CD8-positive, alpha-beta memory T cell (primary cell): ENCODE results near the gene TNFSF8. TPM values are rescaled to one million over a fixed set of nuclear protein-coding genes. Genes with fewer than 3 reads are reported as not detected.
A peak's percentile ranks its signal among the peaks of the same experiment; 100 is the strongest.

ENCODE experiments used
- CTCF ChIA-PET: fragments of 350-600 bp; sonication (Branson Sonifier 250); formaldehyde crosslinking; loops from one replicate; lab custom pipeline; 2021; ENCODE audit warnings: antibody characterized with exemption; lab: Charles Lee
- POLR2A ChIA-PET: fragments of 350-600 bp; sonication (Branson Sonifier 250); formaldehyde crosslinking; loops from one replicate; lab custom pipeline; 2021; ENCODE audit warnings: antibody characterized with exemption; lab: Charles Lee
- DNase-seq, 5 donors: peaks; one replicate each; pipeline versions ENCODE4 v3.0.0 to v3.0.0-alpha.2; 2020 to 2022; ENCODE audit warnings: mixed read lengths in 1 of 5
- H3K27ac ChIP-seq: one replicate; pipeline ENCODE4 v1.7.0; 2013; ENCODE audit warnings: low read depth, mild to moderate bottlenecking, low read length, moderate library complexity
- H3K27me3 ChIP-seq: 2 replicates; pipeline ENCODE4 v1.7.0; 2013; ENCODE audit warnings: low read length, mild to moderate bottlenecking; ENCODE audit not compliant: insufficient read depth, poor library complexity, severe bottlenecking
- H3K36me3 ChIP-seq: 2 replicates; pipeline ENCODE4 v1.7.0; 2013; ENCODE audit warnings: mild to moderate bottlenecking, low read length, moderate library complexity; ENCODE audit not compliant: insufficient read depth
- H3K4me1 ChIP-seq: 2 replicates; pipeline ENCODE4 v1.7.0; 2013; ENCODE audit warnings: mild to moderate bottlenecking, low read length, moderate library complexity; ENCODE audit not compliant: insufficient read depth
- H3K4me3 ChIP-seq: 2 replicates; pipeline ENCODE4 v1.7.0; 2013; ENCODE audit warnings: mild to moderate bottlenecking, low read length
- H3K9me3 ChIP-seq: 2 replicates; pipeline ENCODE4 v1.7.0; 2013; ENCODE audit warnings: mild to moderate bottlenecking, low read length
- H3K27ac Mint-ChIP-seq, 8 donors: one replicate each; pipeline ENCODE4 v1.8.0; 2020 to 2021; ENCODE audit warnings: mixed read lengths in 8 of 8, mild to moderate bottlenecking in 6 of 8, inconsistent platforms in 3 of 8, moderate library complexity in 3 of 8
- H3K27me3 Mint-ChIP-seq, 2 donors: one replicate each; pipeline ENCODE4 v1.8.0; 2020 to 2021; ENCODE audit warnings: mixed read lengths in 2 of 2, mild to moderate bottlenecking in 1 of 2, moderate library complexity in 1 of 2
- H3K36me3 Mint-ChIP-seq, 3 donors: one replicate each; pipeline ENCODE4 v1.8.0; 2020 to 2021; ENCODE audit warnings: mixed read lengths in 3 of 3, inconsistent platforms in 1 of 3, mild to moderate bottlenecking in 1 of 3
- H3K4me1 Mint-ChIP-seq, 3 donors: one replicate each; pipeline ENCODE4 v1.8.0; 2020 to 2021; ENCODE audit warnings: mixed read lengths in 3 of 3, inconsistent platforms in 1 of 3, mild to moderate bottlenecking in 1 of 3
- H3K4me3 Mint-ChIP-seq, 7 donors: one replicate each; pipeline ENCODE4 v1.8.0; 2020 to 2021; ENCODE audit warnings: mixed read lengths in 7 of 7, mild to moderate bottlenecking in 6 of 7, moderate library complexity in 4 of 7, inconsistent platforms in 2 of 7
- H3K9me3 Mint-ChIP-seq, 5 donors: one replicate each; pipeline ENCODE4 v1.8.0; 2020 to 2022; ENCODE audit warnings: mixed read lengths in 5 of 5, mild to moderate bottlenecking in 3 of 5, moderate library complexity in 2 of 5, inconsistent platforms in 1 of 5
- polyA plus RNA-seq: library from polyadenylated mRNA; unstranded; fragments of 300-500 nt; fragmentation: Illumina TruSeq; gene quantifications from one replicate; pipeline ENCODE4 v1.2.3, GENCODE V29; 2021
- total RNA-seq, 2 experiments: library from RNA; stranded (reverse); gene quantifications; one replicate each; pipeline ENCODE4 v1.2.3, GENCODE V29; 2021

Gene TNFSF8
- total and polyA plus RNA-seq, 3 experiments from 2014 or later: 72.6 to 83.6 (median 73.2) TPM

- peak in 4 of 5 donors; percentile 6 to 55 (median 28) for DNase-seq
- no peak overlapping the region for H3K27ac ChIP-seq
- peak overlapping the region in 6 of 7 donors; percentile 23 to 83 (median 74) for H3K4me3 Mint-ChIP-seq
- ChIA-PET POLR2A (interaction anchor here (0.8 to 1.5 kb wide), 2 partner anchors 22 to 168 kb away, joined by 3 to 5 read pairs; no protein-coding TSS in a partner anchor), CTCF (interaction anchor here (0.6 to 8.6 kb wide), 38 partner anchors 9 to 537 kb away, joined by 3 to 85 read pairs (median 5); partner anchors contain the start of genes TEX48 and TNFSF8)
- peaks cover 24 to 71% (median 25%) of the 10 kb centered on the region in 3 donors for H3K36me3 Mint-ChIP-seq
- no peaks in the 10 kb centered on the region for H3K9me3 ChIP-seq
- peaks cover 27% of the 10 kb centered on the region for H3K36me3 ChIP-seq
- no peaks in the 10 kb centered on the region for H3K27me3 ChIP-seq
- H3K27ac Mint-ChIP-seq: peak overlapping the region; percentile 80 to 96 (median 92)
- peaks cover 90% of the 10 kb centered on the region for H3K4me1 ChIP-seq
- H3K9me3 Mint-ChIP-seq: no peaks in the 10 kb centered on the region
- H3K4me3 ChIP-seq: peak overlapping the region; percentile 9
- no peaks in the 10 kb centered on the region for H3K27me3 Mint-ChIP-seq
- peaks cover 0 to 58% (median 53%) of the 10 kb centered on the region in 3 donors for H3K4me1 Mint-ChIP-seq
Observed at GRCh38 chr9:114906922-114907571, 23.3 kb downstream of the TNFSF8 start.

- CTCF ChIA-PET: interaction anchor here (0.6 to 8.6 kb wide), 10 partner anchors 9 to 224 kb away, joined by 3 to 85 read pairs (median 10); partner anchors contain the start of genes TEX48 and TNFSF8
- Mint-ChIP-seq H3K9me3 (no peaks in the 10 kb centered on the region), H3K36me3 (peaks cover 29 to 71% (median 38%) of the 10 kb centered on the region in 3 donors), H3K27me3 (no peaks in the 10 kb centered on the region), H3K27ac (peak overlapping the region; percentile 46 to 97 (median 80)), H3K4me1 (peaks cover 0 to 43% (median 43%) of the 10 kb centered on the region in 3 donors), H3K4me3 (peak overlapping the region in 3 of 7 donors; percentile 12 to 45 (median 25))
- Histone ChIP-seq H3K27ac (no peak overlapping the region), H3K4me1 (peaks cover 95% of the 10 kb centered on the region), H3K4me3 (no peak overlapping the region), H3K36me3 (peaks cover 30% of the 10 kb centered on the region), H3K9me3 (no peaks in the 10 kb centered on the region), H3K27me3 (no peaks in the 10 kb centered on the region)
- DNase-seq: no peak
- POLR2A ChIA-PET: no interaction called here
Observed at GRCh38 chr9:114905170-114905940, 25.0 kb downstream of the TNFSF8 start.

- H3K4me1 Mint-ChIP-seq: peaks cover 0 to 19% (median 19%) of the 10 kb centered on the region in 3 donors
- no peaks in the 10 kb centered on the region for H3K9me3 ChIP-seq
- no peaks in the 10 kb centered on the region for H3K27me3 ChIP-seq
- H3K4me3 ChIP-seq: peak overlapping the region; percentile 19
- H3K9me3 Mint-ChIP-seq: no peaks in the 10 kb centered on the region
- ChIA-PET POLR2A (no interaction called here), CTCF (interaction anchor here (1.1 to 8.6 kb wide), 2 partner anchors 11 to 222 kb away, joined by 4 to 77 read pairs; partner anchors contain the start of gene TEX48)
- peak overlapping the region in 5 of 7 donors; percentile 68 to 84 (median 80) for H3K4me3 Mint-ChIP-seq
- peak overlapping the region; percentile 49 to 99 (median 96) for H3K27ac Mint-ChIP-seq
- H3K27me3 Mint-ChIP-seq: no peaks in the 10 kb centered on the region
- peak overlapping the region; percentile 56 for H3K27ac ChIP-seq
- peaks cover 29 to 67% (median 38%) of the 10 kb centered on the region in 3 donors for H3K36me3 Mint-ChIP-seq
- peaks cover 94% of the 10 kb centered on the region for H3K4me1 ChIP-seq
- DNase-seq: peak in 1 of 5 donors; percentile 59
- peaks cover 30% of the 10 kb centered on the region for H3K36me3 ChIP-seq
Observed at GRCh38 chr9:114902786-114903524, 27.4 kb downstream of the TNFSF8 start.

GRCh38 chr9:114900942-114901802, 29.2 kb downstream of the TNFSF8 start:
- Mint-ChIP-seq H3K4me3 (peak overlapping the region in 4 of 7 donors; percentile 11 to 60 (median 18)), H3K4me1 (peaks cover 0 to 5% (median 2%) of the 10 kb centered on the region in 3 donors), H3K27ac (peak overlapping the region in 6 of 8 donors; percentile 60 to 99 (median 96)), H3K27me3 (no peaks in the 10 kb centered on the region), H3K36me3 (peaks cover 26 to 55% (median 38%) of the 10 kb centered on the region in 3 donors), H3K9me3 (no peaks in the 10 kb centered on the region)
- Histone ChIP-seq H3K27ac (no peak overlapping the region), H3K4me1 (peaks cover 95% of the 10 kb centered on the region), H3K36me3 (peaks cover 30% of the 10 kb centered on the region), H3K27me3 (no peaks in the 10 kb centered on the region), H3K4me3 (no peak overlapping the region), H3K9me3 (no peaks in the 10 kb centered on the region)
- ChIA-PET CTCF (interaction anchor here (0.8 to 4.0 kb wide), 5 partner anchors 8 to 220 kb away, joined by 3 to 18 read pairs (median 10); partner anchors contain the start of genes TEX48 and TNFSF8), POLR2A (interaction anchor here (1.1 kb wide), 1 partner anchor 28 kb away, joined by 4 read pairs; no protein-coding TSS in a partner anchor)
- DNase-seq: no peak

GRCh38 chr9:114899995-114900394, 30.4 kb downstream of the TNFSF8 start:
- Histone ChIP-seq H3K4me1 (peaks cover 96% of the 10 kb centered on the region), H3K9me3 (no peaks in the 10 kb centered on the region), H3K4me3 (no peak overlapping the region), H3K27me3 (no peaks in the 10 kb centered on the region), H3K36me3 (peaks cover 30% of the 10 kb centered on the region), H3K27ac (no peak overlapping the region)
- POLR2A ChIA-PET: no interaction called here
- CTCF ChIA-PET: interaction anchor here (0.8 to 4.0 kb wide), 7 partner anchors 10 to 218 kb away, joined by 3 to 18 read pairs (median 5); partner anchors contain the start of genes TEX48 and TNFSF8
- Mint-ChIP-seq H3K27ac (peak overlapping the region in 2 of 8 donors; percentile 71 to 99), H3K4me1 (peaks cover 0 to 12% (median 0%) of the 10 kb centered on the region in 3 donors), H3K9me3 (no peaks in the 10 kb centered on the region), H3K36me3 (peaks cover 26 to 45% (median 38%) of the 10 kb centered on the region in 3 donors), H3K4me3 (peak overlapping the region in 3 of 7 donors; percentile 6 to 42 (median 33)), H3K27me3 (no peaks in the 10 kb centered on the region)
- DNase-seq: no peak

GRCh38 chr9:114899461-114899860, 30.9 kb downstream of the TNFSF8 start:
- H3K4me3 Mint-ChIP-seq: no peak overlapping the region
- peaks cover 0 to 18% (median 0%) of the 10 kb centered on the region in 3 donors for H3K4me1 Mint-ChIP-seq
- Histone ChIP-seq H3K27me3 (no peaks in the 10 kb centered on the region), H3K9me3 (no peaks in the 10 kb centered on the region), H3K36me3 (peaks cover 24% of the 10 kb centered on the region), H3K27ac (no peak overlapping the region), H3K4me1 (peaks cover 98% of the 10 kb centered on the region), H3K4me3 (no peak overlapping the region)
- H3K9me3 Mint-ChIP-seq: no peaks in the 10 kb centered on the region
- H3K27me3 Mint-ChIP-seq: no peaks in the 10 kb centered on the region
- POLR2A ChIA-PET: interaction anchor here (0.8 to 1.3 kb wide), 4 partner anchors 10 to 30 kb away, joined by 3 to 6 read pairs (median 5); no protein-coding TSS in a partner anchor
- CTCF ChIA-PET: interaction anchor here (0.9 to 4.0 kb wide), 14 partner anchors 8 to 218 kb away, joined by 3 to 18 read pairs (median 5); partner anchors contain the start of genes TEX48 and TNFSF8
- H3K36me3 Mint-ChIP-seq: peaks cover 24 to 40% (median 35%) of the 10 kb centered on the region in 3 donors
- DNase-seq: no peak
- H3K27ac Mint-ChIP-seq: no peak overlapping the region
